ENCODE measurements around the gene CGNL1.

Gene CGNL1

GRCh38 chr15:57586661-57587424 lies 210.5 kb downstream of the CGNL1 start:
- Histone ChIP-seq H2AFZ (ENCODE audit: low read depth, low read length, severe bottlenecking) (no peak overlapping the region), H3K36me3 (ENCODE audit: low read length) (no peaks in the 10 kb centered on the region), H3K9ac (ENCODE audit: low read length) (no peak overlapping the region), H3K4me2 (ENCODE audit: low read depth, low read length, poor library complexity, severe bottlenecking) (no peak overlapping the region), H3K27me3 (ENCODE audit: low read length) (no peaks in the 10 kb centered on the region), H3K9me2 (replicated peaks; ENCODE audit: insufficient read depth, low read length) (no peaks in the 10 kb centered on the region), H3K79me2 (ENCODE audit: insufficient read depth, low read length) (no peaks in the 10 kb centered on the region), H4K20me1 (ENCODE audit: low read depth, low read length) (no peaks in the 10 kb centered on the region), H3K4me3 (ENCODE audit: insufficient read depth, low read length, poor library complexity, severe bottlenecking) (no peak overlapping the region), H3K9me3 (ENCODE audit: insufficient read depth, low read length) (peaks cover 4% of the 10 kb centered on the region; the same call in 1 of the 2 replicates), H3K27ac (ENCODE audit: low read depth, low read length) (no peak overlapping the region), H3F3A (ENCODE audit: insufficient read depth) (no peaks in the 10 kb centered on the region)
- TF ChIP-seq CTCF (IDR thresholded peaks at IDR 0.05; ENCODE audit: insufficient read depth, low read length, poor library complexity, severe bottlenecking): no peak
- no peak for TF ChIP-seq EZH2phosphoT487 (conservative IDR thresholded peaks at IDR 0.05; ENCODE audit: low read length)

- H3K9ac ChIP-seq (ENCODE audit: low read length): no peak overlapping the region
- H3K4me2 ChIP-seq (ENCODE audit: low read depth, low read length, poor library complexity, severe bottlenecking): no peak overlapping the region
- no peak overlapping the region for H2AFZ ChIP-seq (ENCODE audit: low read depth, low read length, severe bottlenecking)
- no peak for TF ChIP-seq EZH2phosphoT487 (conservative IDR thresholded peaks at IDR 0.05; ENCODE audit: low read length)
- TF ChIP-seq CTCF (IDR thresholded peaks at IDR 0.05; ENCODE audit: insufficient read depth, low read length, poor library complexity, severe bottlenecking): no peak
- H3K79me2 ChIP-seq (ENCODE audit: insufficient read depth, low read length): no peaks in the 10 kb centered on the region
- no peak overlapping the region for H3K4me3 ChIP-seq (ENCODE audit: insufficient read depth, low read length, poor library complexity, severe bottlenecking)
- H3K27me3 ChIP-seq (ENCODE audit: low read length): no peaks in the 10 kb centered on the region
- H3K9me2 ChIP-seq (replicated peaks; ENCODE audit: insufficient read depth, low read length): no peaks in the 10 kb centered on the region
- no peaks in the 10 kb centered on the region for H3F3A ChIP-seq (ENCODE audit: insufficient read depth)
- no peaks in the 10 kb centered on the region for H4K20me1 ChIP-seq (ENCODE audit: low read depth, low read length)
- H3K36me3 ChIP-seq (ENCODE audit: low read length): no peaks in the 10 kb centered on the region
- H3K27ac ChIP-seq (ENCODE audit: low read depth, low read length): no peak overlapping the region
- no peaks in the 10 kb centered on the region for H3K9me3 ChIP-seq (ENCODE audit: insufficient read depth, low read length)
Measured at GRCh38 chr15:57589281-57589680, 213.0 kb downstream of the CGNL1 start.

- H3K36me3 ChIP-seq (ENCODE audit: low read length): no peaks in the 10 kb centered on the region
- no peaks in the 10 kb centered on the region for H3K27me3 ChIP-seq (ENCODE audit: low read length)
- no peak overlapping the region for H3K9ac ChIP-seq (ENCODE audit: low read length)
- H4K20me1 ChIP-seq (ENCODE audit: low read depth, low read length): no peaks in the 10 kb centered on the region
- no peaks in the 10 kb centered on the region for H3K79me2 ChIP-seq (ENCODE audit: insufficient read depth, low read length)
- H3K4me2 ChIP-seq (ENCODE audit: low read depth, low read length, poor library complexity, severe bottlenecking): no peak overlapping the region
- H3K27ac ChIP-seq (ENCODE audit: low read depth, low read length): no peak overlapping the region
- H3F3A ChIP-seq (ENCODE audit: insufficient read depth): no peaks in the 10 kb centered on the region
- H3K9me2 ChIP-seq (replicated peaks; ENCODE audit: insufficient read depth, low read length): no peaks in the 10 kb centered on the region
- no peaks in the 10 kb centered on the region for H3K9me3 ChIP-seq (ENCODE audit: insufficient read depth, low read length)
- H3K4me3 ChIP-seq (ENCODE audit: insufficient read depth, low read length, poor library complexity, severe bottlenecking): no peak overlapping the region
- H2AFZ ChIP-seq (ENCODE audit: low read depth, low read length, severe bottlenecking): no peak overlapping the region
- TF ChIP-seq EZH2phosphoT487 (conservative IDR thresholded peaks at IDR 0.05; ENCODE audit: low read length) (no peak), CTCF (IDR thresholded peaks at IDR 0.05; ENCODE audit: insufficient read depth, low read length, poor library complexity, severe bottlenecking) (no peak)
Measured at GRCh38 chr15:57589754-57590153, 213.4 kb downstream of the CGNL1 start.

All from SU-DHL-6 (cell line).